ENCODE measurements around the gene MYLK2. TPM values are rescaled to one million over a fixed set of nuclear protein-coding genes. Genes with fewer than 3 reads are reported as not detected.

MYLK2 gene
- total RNA-seq, 1 experiment from 2014 or later: 0.50 TPM

- no peak overlapping the region for H3K27ac ChIP-seq
- no peak overlapping the region for H2AFZ ChIP-seq
- no peak overlapping the region for H3K4me2 ChIP-seq
- no peaks in the 10 kb centered on the region for H3K9me3 ChIP-seq (ENCODE audit: insufficient read depth, low read depth)
- intact Hi-C loops (cut with micrococcal nuclease; ENCODE audit: unreplicated experiment): no loop called here
- H3K79me2 ChIP-seq (ENCODE audit: low read depth): no peaks in the 10 kb centered on the region
- peaks cover 10% of the 10 kb centered on the region; the same call in 1 of the 2 replicates for H3K4me1 ChIP-seq (replicated peaks; ENCODE audit: insufficient read depth)
- no peaks in the 10 kb centered on the region for H3K36me3 ChIP-seq (ENCODE audit: low read depth)
- no peaks in the 10 kb centered on the region for H3K9me2 ChIP-seq (ENCODE audit: insufficient read depth)
- peaks cover 28% of the 10 kb centered on the region for H3K27me3 ChIP-seq (ENCODE audit: insufficient read depth, low read depth)
- BruUV-seq (replicated peaks): no TSS peak
- ChIA-PET CTCF (no interaction called here), POLR2A (ENCODE audit: unreplicated experiment) (no interaction called here)
- no peak overlapping the region for H3K4me3 ChIP-seq
- H3F3A ChIP-seq (ENCODE audit: insufficient read depth, low read depth): no peaks in the 10 kb centered on the region
- no peaks in the 10 kb centered on the region for H4K20me1 ChIP-seq (ENCODE audit: insufficient read depth)
- TF ChIP-seq EZH2 (IDR thresholded peaks at IDR 0.05; ENCODE audit: low read depth): no peak
- TF ChIP-seq CTCF (conservative IDR thresholded peaks at IDR 0.05): no peak
- no peak for DNase-seq
Observed at GRCh38 chr20:31877684-31878083, 58.5 kb downstream of the MYLK2 start.

- Histone ChIP-seq H3K9me2 (ENCODE audit: insufficient read depth) (no peaks in the 10 kb centered on the region), H3K27me3 (ENCODE audit: insufficient read depth, low read depth) (peaks cover 15% of the 10 kb centered on the region), H3K4me2 (peak overlapping the region; percentile 87), H4K20me1 (ENCODE audit: insufficient read depth) (no peaks in the 10 kb centered on the region), H3F3A (ENCODE audit: insufficient read depth, low read depth) (no peaks in the 10 kb centered on the region), H2AFZ (peak overlapping the region; percentile 92), H3K79me2 (ENCODE audit: low read depth) (no peaks in the 10 kb centered on the region), H3K4me1 (replicated peaks; ENCODE audit: insufficient read depth) (peaks cover 10% of the 10 kb centered on the region; the same call in 1 of the 2 replicates), H3K4me3 (peak overlapping the region; percentile 60), H3K9me3 (ENCODE audit: insufficient read depth, low read depth) (no peaks in the 10 kb centered on the region), H3K36me3 (ENCODE audit: low read depth) (no peaks in the 10 kb centered on the region), H3K27ac (no peak overlapping the region)
- POLR2A ChIA-PET (ENCODE audit: unreplicated experiment): interaction anchor here (0.5 to 0.7 kb wide), 3 partner anchors 28 to 675 kb away, joined by 3 to 15 read pairs (median 3); no protein-coding TSS in a partner anchor
- TF ChIP-seq EZH2 (IDR thresholded peaks at IDR 0.05; ENCODE audit: low read depth) (no peak), CTCF (conservative IDR thresholded peaks at IDR 0.05) (no peak; the same call in 1 of the 2 replicates)
- intact Hi-C loops (cut with micrococcal nuclease; ENCODE audit: unreplicated experiment): no loop called here
- BruUV-seq (replicated peaks): TSS peak; percentile 86
- CTCF ChIA-PET: interaction anchor here (0.5 to 0.7 kb wide), 3 partner anchors 19 to 154 kb away, joined by 3 to 5 read pairs (median 4); no protein-coding TSS in a partner anchor
- DNase-seq: peak; percentile 75 to 95
Observed at GRCh38 chr20:31879143-31879987, 60.2 kb downstream of the MYLK2 start.

- no peaks in the 10 kb centered on the region for H3K9me2 ChIP-seq (ENCODE audit: insufficient read depth)
- no peak for DNase-seq
- peaks cover 14% of the 10 kb centered on the region for H3K27me3 ChIP-seq (ENCODE audit: insufficient read depth, low read depth)
- CTCF ChIA-PET: no interaction called here
- H2AFZ ChIP-seq: no peak overlapping the region
- H4K20me1 ChIP-seq (ENCODE audit: insufficient read depth): no peaks in the 10 kb centered on the region
- H3K4me2 ChIP-seq: no peak overlapping the region
- TF ChIP-seq EZH2 (IDR thresholded peaks at IDR 0.05; ENCODE audit: low read depth): no peak
- no peak for TF ChIP-seq CTCF (conservative IDR thresholded peaks at IDR 0.05)
- POLR2A ChIA-PET (ENCODE audit: unreplicated experiment): no interaction called here
- H3F3A ChIP-seq (ENCODE audit: insufficient read depth, low read depth): no peaks in the 10 kb centered on the region
- no peaks in the 10 kb centered on the region for H3K36me3 ChIP-seq (ENCODE audit: low read depth)
- no peaks in the 10 kb centered on the region for H3K9me3 ChIP-seq (ENCODE audit: insufficient read depth, low read depth)
- no peak overlapping the region for H3K27ac ChIP-seq
- no TSS peak for BruUV-seq (replicated peaks)
- no peak overlapping the region for H3K4me3 ChIP-seq
- intact Hi-C loops (cut with micrococcal nuclease; ENCODE audit: unreplicated experiment): no loop called here
- no peaks in the 10 kb centered on the region for H3K79me2 ChIP-seq (ENCODE audit: low read depth)
- peaks cover 10% of the 10 kb centered on the region; the same call in 1 of the 2 replicates for H3K4me1 ChIP-seq (replicated peaks; ENCODE audit: insufficient read depth)
Observed at GRCh38 chr20:31881945-31882344, 62.8 kb downstream of the MYLK2 start.

Measured in PC-9 (cell line).